Activated CD4-positive, alpha-beta T cell treated with anti-CD3 and anti-CD28 coated beads, Interleukin-2, amount 50 U/mL, for 1 hour (primary cell): ENCODE data around the gene SHB.

Experiments used
- DNase-seq: peaks from one replicate; pipeline ENCODE4 v3.0.0-alpha.2; 2020

The SHB gene

DNA sequence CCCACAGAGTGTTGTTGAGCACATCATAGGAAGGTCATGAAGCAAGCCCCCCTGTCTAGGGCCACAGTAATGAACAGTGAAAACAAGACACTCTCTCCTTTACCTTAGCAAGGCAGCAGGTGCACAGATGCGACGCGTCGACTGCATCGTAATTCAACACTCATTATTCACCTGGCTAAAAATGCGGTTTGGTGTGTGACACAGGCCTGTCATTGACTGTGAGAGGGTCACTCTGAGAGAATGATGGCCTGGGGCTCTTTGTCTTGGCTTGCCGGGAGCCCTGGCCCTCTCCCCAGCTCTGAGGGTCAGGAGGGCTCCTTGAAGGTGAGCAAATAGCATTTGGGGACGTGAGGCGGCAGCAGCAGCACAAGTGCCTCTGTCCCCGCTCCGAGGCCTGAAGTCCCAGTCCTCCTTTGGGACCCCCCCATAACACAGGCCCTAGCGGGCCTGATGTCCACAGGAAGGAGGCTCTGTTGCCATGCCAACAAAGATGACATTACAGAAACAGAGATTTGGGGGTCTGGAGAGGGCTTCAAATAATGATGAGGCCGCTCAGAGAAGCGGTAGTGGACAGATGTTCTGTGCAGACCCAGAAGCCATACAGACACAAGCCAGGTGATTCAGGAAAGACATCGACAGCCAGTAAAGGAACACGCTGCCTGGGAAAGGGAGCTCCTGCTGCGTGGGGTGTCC lies 46.7 kb downstream of the SHB start:
- no peak for DNase-seq

DNA sequence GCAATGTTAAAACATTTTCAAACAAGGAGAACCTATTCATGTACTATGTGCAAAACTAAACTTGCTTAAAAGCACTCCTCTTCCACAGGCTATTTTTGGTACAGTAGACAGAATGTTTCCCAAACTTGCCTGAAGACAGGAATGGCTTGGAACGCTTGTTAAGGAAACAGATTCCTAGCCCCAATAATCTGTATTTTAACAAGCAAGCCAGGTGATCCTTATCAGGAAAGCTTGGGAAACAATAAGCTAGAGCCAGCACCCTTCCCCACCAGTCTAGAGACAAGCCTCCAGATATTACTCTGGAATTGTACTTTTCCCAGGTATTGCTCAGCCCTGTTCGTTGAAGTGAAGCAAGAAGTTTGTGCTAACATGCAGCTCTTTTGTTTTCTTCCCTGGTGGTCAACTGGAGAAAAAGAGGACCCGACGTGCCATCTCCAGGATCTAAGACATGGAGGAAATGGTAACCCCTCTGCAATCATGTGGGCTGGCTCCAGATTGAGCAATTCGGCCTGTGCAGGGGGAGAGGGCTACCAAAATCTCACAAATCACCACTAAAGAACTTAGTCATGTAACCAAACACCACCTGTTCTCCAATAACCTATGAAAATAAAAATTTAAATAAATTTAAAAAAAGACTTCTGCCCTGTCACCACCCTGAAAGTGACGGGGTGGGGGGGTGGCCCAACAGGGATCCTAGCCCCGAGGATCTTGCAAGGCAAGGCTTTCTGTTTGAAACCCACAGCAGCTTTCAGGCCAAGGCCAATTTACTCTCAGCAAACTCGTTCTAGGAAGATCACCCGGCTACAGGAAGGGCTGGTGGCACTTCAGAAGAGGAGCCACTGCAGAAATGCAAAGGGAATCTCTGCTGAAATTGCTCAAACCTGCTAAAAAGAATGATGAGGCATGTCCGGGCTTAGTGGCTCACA lies 48.6 kb downstream of the SHB start:
- no peak for DNase-seq

DNA sequence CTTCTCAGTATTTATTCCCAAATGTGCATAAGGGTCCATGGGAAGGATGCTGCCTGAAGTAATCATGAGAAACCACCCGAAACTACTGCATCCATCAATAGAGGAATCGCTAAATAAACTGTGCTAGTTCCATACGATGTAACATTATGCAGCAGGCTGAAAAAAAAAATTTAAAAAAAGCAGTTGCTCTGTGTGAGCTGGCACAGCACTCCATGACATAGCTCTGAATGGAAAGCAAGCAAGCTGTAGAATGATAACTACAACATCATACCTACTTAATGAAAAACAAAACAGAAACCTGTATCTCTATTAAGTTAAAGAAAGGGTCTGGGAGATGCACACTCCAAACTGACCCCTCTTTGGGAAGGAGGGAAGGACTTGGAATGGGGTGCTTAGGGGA lies 49.3 kb downstream of the SHB start:
- DNase-seq = no peak

DNA sequence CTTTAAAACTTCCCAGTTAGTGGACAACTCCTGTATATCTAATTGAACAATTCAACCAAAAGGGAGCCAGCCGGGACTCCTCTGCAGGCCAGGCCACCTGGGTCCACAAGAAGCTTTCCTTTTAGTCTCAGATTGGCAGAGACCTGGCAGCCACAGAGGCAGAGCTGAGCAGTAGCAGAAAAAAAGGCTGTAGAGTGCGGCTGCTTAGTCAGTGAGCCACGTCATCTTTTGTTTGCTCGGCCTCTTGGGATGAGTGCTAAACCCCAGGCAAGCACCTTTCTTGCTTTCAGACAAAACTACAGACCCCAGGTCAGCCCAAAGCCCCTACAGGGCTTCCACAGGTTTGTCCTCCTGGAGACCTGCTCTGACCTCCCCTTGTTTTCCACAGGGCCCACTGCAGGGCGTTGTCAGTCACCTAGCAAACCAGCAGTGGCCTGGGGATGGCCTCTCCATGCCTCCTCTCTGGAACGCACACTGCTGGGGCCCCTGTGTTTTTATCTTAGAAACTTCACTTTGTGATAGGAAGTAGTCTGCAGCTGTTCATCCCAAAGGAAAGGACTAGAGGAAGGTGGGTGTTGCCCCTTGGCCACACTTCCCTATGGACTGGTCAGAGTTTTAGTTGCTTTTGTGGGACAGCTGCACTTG lies 49.9 kb downstream of the SHB start:
- no peak for DNase-seq

DNA sequence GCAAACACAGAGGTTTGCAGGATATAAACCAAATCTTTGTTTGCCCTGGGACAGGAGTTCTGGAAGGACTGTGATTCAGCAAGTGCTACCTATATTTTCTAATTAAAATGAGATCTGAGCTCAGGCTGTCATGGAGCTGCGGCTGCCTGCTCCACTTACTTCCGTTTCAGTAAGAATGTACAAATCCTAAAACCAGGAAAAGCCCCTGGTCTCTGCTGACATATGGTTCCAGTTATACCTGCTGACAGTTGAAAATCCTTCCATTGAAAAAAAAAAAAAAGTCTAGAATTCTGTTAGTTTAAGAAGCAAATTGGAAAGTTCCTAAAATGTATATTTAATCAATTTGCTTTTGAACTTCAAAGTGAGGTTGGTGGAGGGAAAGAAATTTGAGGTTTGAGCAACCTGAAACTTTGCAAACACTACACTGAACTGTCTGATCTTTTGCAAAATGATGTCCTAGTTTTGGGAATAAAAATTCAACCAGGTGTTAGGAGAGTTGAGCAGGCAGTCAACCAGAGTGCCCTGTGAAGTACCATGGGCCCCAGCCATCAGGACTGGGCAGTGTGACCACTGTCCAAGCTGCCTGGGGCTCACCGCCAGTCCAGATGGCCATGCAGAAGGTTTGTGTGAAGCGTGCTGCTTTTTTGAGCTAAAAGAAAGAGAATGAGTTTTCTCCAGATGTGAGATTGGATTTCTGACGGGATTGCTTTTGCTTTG lies 50.6 kb downstream of the SHB start:
- DNase-seq = no peak

DNA sequence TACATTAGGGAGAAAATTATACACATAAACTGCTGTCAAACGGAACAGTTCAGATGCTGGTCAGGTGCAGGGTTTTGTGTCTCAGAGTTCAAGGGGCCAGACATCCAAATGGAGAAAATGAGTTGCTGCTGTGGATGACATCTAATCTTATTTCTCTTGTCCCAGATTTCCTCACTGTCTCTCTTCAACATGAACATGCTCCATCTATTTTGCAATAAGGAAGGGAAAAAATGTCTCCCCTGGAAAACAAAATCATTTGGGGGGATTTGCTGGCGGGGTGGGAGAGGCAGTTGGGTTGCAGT lies 51.2 kb downstream of the SHB start:
- DNase-seq = no peak

DNA sequence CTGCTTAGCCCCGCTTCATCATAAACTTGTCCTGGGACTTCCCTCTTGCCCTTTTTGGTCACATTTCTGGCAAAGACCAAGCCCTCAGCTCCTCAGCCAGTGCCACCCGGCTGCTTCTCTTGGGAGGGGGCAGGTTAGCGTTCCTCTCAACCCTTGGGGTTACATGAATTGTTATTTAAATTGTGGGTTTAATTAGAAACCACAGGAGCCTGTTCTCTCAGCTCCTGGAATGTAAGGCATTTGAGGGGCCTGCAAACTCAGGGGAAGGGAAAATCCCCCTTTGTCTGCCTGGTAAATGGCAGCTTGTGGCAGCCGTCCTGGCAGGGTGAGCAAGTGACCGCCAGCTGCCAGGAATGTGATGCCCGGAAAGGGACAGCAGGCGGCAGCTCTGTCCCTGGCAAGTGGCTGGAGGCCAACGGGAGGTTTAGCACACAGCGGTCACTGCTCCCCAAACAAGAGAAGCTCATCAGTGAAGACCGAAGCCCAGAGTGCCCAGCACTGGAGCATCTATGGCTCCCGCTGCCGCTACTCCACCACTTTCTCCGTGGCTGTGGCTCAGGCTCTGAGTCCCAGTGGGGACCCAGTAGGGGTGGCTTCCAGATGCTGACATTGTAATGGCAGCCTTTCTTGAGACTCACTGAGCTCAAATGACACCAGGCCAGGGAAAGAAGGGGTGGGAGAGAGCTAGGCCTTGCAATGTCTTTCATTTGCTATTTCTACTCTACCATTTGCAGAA lies 51.7 kb downstream of the SHB start:
- DNase-seq = no peak

DNA sequence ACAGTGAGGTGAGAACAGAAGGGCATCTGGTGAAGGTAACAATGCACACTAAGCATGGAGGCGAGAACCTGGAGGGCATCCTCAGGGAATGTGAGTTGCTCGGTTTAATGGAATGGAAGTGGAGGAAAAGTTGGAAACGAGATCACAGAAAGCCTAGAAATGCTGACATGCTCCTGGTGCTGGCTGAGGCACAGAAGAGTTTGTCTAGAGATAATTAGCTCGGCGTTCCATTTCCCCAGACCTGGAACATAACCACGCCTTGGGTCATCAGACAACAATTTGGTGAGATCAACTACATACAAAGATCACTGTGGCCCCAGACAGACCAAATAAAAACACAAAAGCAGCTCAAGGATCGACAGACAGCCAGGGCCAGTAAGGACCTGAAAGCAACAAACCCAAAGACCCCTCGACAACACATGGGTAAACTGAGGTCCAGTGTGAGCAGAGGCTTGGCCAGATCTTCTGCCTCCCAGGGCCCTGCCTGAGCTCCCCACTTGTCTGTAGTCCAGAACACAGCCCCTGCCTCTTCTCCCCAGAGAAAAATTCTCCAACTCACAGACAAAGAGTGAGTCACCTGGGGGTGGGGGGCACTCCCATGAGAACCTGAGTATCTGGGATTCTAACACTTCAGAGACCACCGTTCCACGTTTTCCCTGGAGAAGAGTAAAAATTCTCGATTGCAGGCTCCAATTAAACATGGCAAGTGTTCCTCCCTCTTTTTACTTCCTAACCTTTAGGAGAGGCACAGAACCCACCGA lies 52.5 kb downstream of the SHB start:
- DNase-seq = no peak

DNA sequence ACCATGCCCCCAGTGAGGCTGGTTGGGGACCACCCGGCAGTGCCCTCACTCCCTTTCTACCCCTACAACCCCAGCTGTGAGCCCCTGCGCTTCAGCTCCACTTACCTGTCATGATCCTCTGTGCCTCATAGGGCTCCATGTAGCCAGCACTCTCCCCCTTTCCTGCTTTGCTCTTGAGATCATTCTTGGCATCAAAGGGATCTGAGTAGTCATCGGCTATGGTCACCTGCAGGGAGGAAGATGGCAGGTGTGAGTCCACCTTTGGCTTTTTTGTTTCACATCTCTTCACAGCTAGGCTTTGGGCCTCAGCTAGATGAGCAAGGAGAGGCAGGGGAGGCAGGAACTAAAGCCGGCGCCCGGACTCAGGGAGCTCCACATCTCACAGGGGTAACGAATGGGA lies 53.1 kb downstream of the SHB start:
- DNase-seq = no peak

DNA sequence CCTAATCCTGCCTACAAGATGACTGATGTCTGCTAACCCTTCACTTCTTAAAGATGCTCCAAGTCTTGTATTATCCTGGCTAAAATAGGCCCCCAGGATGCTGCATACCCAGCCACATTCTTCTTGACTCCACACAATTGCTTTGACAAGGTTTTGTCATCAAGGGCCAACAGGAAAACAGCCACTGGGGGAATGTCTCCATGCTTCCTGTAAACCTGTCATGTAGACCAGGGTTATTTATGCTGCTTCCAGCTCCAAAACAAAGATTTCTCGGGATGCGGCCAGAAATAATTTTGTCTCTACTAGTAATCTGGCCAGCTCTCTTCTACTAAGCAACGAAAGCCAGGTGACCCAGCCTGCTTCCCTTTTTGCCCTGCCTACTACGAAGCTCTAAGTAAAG lies 53.8 kb downstream of the SHB start:
- no peak for DNase-seq

DNA sequence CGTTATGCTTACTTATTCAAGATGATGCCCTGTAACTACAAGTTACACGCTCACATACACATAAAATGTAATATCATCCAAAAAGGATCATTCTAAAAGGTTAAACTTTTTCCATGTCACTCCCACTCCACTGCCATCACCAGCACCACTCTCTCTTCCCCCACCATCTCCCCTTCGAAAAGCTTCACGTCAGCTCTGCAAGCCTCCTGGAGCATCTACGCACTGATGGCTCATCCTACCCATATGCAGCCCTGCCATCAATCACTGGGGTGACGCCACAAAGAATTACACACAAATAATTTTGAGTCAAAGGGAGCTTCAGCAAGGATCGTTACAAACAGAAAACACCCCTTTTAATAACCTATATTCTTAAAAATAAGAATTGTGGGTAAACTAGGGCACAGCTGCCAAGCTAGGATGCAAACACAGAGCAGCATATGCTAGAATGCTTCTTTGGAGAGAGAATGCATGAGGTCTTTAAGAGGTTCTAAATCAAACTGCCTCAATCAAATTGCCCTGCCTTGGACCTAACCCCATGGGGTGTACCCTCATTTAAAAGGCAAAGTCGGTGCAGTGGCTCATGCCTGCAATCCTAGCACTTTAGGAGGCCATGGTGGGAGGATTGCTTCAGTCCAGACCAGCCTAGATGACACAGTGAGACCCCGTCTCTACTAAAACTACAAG lies 56.1 kb downstream of the SHB start:
- no peak for DNase-seq

DNA sequence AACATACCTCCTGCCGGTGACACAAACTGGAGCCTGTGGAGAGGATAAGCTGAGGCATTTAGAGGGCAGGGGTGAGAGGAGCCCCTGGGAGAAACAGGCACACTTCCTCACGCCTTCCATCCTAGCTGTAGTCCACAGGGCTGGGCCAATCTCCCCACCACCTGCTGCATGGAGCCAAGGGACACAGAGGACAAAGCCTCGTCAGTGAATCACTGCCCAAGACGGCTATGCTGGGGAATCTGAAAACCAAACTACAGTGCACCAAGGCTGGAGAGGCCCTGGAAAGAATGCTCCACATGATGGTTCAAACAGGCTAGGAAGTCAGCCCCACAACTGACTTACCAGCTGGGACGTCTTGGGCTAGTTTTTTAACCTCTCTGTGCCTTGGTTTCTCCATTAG lies 57.0 kb downstream of the SHB start:
- no peak for DNase-seq

DNA sequence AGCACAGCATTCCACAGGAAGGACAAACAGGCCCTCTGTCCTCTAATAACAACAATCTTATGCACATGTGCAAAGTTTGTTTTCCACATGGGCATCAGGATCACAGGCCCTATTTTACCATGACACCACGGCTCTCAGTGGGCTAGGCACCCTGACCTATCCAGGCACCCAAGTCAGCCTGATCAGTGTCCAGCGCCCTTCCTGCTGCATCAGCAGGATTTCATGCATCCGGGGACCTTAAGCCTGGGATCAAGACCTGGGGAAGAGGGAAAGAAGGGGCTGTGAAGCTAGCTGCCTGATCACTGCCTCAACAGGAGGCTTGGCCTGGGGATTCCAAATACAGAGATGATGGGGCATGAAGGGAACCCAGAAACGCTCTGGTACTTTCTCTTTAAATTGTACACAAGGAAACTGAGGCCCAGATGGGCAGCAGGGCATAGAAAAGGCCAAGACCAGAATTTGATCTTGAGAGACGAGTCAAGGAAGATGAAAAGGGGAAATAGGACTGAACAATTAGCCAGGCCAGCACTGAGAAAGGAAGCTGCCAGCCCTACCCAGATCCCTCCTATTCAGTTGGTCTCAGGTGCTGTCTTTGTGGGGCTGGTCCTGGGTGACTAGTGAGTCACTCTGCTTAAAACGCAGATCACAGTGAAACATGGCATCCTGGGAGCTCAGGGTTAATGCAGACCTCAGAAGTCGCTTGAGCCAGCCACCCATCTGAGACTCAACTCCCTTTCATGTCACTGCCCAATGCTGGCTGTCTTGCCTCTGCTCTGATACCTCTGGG lies 57.9 kb downstream of the SHB start:
- no peak for DNase-seq

DNA sequence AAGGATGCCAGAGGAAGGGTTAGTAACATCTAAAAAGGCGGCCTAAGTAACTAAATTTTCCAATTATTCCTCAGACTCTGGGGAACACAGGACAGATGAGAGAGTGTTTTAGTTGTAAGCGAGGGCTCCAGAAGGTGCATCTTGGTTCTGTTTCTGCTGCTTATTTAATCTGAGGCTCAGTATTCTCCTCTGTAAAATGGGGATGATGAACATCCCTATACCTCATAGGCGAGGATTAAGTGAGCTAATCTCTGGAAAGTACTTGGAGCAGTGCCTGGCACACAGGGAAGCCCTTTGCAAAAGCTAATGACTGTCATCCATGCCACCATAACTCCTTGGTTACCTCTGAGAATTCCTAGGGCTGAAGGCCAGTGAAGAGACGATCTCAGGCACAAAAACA lies 59.0 kb downstream of the SHB start:
- no peak for DNase-seq

DNA sequence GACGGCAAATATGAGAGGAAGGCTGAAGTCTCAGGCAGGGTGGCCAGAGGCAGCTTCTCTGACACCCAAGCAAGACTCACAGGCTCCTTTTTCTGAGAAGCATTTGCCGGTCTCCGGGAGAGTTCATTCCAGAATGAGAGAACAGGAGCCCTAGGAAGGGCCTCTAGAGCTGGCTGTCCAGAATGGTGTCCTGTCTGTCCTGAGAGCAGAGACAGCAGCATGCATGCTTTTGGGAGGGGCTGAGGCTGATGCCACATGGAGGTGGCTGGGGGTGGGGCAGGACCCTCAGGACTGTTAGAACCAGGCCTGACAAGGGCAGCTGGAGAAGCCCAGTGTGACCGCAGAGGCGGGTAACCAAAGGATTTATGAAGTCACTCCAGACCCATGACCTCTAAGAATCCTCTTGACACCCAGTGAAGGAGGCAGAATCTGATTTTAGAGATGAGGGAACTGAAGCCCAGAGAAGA lies 60.0 kb downstream of the SHB start:
- DNase-seq = no peak

DNA sequence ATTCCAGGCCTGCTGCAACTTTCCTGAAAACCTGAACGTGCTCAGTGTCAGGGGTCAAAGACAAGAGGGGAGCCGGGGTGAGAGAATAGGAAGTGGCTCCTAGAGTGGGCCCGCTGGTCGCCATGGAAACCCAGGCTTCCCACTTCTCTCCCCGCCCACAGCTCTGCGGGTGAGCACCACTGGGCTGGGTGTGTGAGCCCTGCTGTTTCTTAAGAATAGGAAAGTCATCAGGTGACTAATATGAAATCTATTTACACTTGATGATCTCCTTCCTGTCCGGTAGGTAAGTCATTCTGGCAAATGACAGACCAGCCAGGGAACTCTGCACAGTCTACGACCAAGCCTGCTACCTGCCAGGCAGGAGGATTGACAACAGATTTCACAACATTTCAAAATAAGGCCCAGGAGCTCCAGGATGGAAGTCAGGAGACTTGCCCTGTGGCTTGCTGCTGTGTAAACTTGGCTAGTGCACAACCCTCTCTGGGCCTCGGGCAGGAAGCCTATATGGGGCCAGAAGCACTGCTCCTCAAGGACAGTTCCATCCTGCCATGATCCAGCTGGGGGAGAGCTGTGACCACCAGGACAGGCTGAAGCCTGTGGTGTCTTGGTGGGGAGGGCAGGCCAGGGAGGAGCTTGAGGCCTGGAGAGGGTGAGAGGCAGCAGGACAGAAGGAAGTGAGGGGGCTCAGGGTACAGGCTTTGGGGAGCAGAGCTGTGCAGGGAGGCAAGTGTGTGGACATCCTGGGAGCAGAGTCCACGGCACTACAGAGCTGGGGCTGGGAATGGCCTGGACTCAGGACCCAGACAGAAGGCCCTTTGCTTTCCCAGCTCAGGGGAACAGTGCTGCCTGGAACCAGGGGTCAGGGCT lies 60.6 kb downstream of the SHB start:
- no peak for DNase-seq

DNA sequence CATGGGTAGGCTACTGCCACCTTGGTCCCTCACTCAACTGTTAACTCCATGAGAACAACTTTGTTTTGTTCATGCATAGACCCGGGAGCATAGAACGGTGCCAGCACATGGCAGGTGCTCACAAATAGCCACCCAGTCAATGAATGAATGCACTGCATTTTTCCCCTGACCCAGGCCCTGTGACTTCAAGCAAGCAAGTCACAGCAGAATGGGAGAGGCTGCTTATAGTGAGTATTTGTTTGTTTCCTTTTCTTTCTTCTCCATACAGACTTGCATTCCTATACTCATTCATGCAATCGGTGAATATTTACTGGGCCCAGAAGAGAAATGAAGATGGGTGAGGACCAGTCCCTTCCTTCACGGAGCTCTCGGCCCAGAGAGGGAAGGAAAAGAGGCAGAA lies 62.0 kb downstream of the SHB start:
- DNase-seq = no peak

DNA sequence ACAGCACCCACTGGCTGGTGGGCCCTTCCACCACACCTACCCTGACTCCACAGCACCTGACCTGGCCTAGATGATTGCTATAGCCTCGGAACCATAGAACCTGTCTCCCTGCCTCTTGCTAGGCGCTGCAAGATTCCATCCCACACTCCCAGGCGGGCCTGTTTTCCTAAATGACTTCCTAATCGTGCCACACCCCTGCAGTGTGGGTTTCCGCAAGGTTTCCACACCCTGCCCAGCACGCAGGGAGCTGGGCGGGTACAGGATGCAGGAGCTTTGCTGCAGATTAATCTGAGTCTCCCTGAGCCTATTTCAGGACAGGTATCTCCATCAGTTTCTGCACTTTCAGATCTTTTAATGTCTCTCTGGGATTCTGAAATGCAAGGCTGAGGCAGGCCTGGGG lies 62.9 kb downstream of the SHB start:
- no peak for DNase-seq

DNA sequence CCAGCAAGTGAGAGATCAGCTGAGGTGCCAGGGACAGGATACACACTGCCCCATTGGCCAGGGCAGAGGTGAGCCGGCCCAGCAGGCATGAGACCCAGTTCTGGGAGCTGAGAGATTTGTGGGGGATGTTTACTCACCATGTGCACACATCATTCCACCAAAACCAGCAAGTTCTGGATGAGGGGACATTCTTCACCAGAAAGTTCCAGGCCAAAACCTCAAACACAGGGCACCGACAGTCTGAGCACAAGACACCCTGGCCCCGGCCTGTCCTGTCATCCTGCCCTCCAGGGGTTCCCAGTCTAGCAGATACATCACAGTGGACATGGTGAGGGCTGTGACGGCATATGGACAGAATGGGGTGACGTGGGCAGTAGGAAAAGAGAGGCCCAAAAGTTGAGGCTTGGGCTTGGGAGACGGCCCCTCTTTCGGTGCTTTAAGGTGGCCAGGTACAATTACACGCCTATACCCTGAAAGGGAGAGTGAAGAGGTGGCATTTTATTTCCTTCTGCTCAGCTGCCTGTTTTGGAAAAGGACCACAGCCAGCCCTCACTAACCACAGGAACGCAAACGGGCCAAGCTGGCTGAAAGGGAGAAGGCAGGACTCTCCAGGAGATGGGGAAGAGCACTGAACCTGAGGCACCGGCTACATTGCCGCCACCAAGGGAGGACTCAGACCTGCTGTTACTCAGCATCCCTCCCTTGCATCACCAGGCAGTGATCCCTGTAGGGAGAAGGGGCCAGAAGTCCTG lies 64.0 kb downstream of the SHB start:
- DNase-seq = no peak
